Neural cell (in vitro differentiated cells): Measurements from ENCODE around the gene DLG2. TPM values are rescaled to one million over a fixed set of nuclear protein-coding genes. Genes with fewer than 3 reads are reported as not detected.

Experiments
- H2AFZ ChIP-seq: fragments of 200-600, 300-800 bp; sonication (generic), shearing (Covaris generic); 2 replicates; pipeline ENCODE4 v1.6.0; 2014; ENCODE audit warnings: low read depth, mild to moderate bottlenecking, antibody characterized with exemption, low read length, moderate library complexity
- H3F3A ChIP-seq: fragments of 200-600 bp; shearing (Covaris generic); 2 replicates; pipeline ENCODE4 v1.6.1; 2016; ENCODE audit warnings: mild to moderate bottlenecking, moderate library complexity, mixed read lengths, antibody characterized with exemption, low read length; ENCODE audit not compliant: insufficient read depth, poor library complexity, severe bottlenecking
- H3K27ac ChIP-seq: fragments of 200-600, 300-800 bp; sonication (generic), shearing (Covaris generic); 2 replicates; pipeline ENCODE4 v1.5.1; 2014; ENCODE audit warnings: mild to moderate bottlenecking, low read length, moderate library complexity
- H3K27me3 ChIP-seq: fragments of 300-800, 200-600 bp; sonication (generic), shearing (Covaris generic); 2 replicates; pipeline ENCODE4 v1.6.0; 2014; ENCODE audit warnings: mild to moderate bottlenecking, low read depth, low read length, moderate library complexity; ENCODE audit not compliant: insufficient read depth
- H3K36me3 ChIP-seq: fragments of 300-800, 200-600 bp; sonication (generic), shearing (Covaris generic); 2 replicates; pipeline ENCODE4 v1.5.1; 2014; ENCODE audit warnings: mild to moderate bottlenecking, antibody characterized with exemption, low read length, moderate library complexity; ENCODE audit not compliant: insufficient read depth
- H3K4me2 ChIP-seq: fragments of 300-800, 200-600 bp; sonication (generic), shearing (Covaris generic); 2 replicates; pipeline ENCODE4 v1.6.0; 2014; ENCODE audit warnings: mild to moderate bottlenecking, low read length
- H3K4me3 ChIP-seq: fragments of 300-800, 200-600 bp; sonication (generic), shearing (Covaris generic); 2 replicates; pipeline ENCODE4 v1.5.1; 2014; ENCODE audit warnings: mild to moderate bottlenecking, low read length, moderate library complexity
- H3K79me2 ChIP-seq: fragments of 200-600 bp; shearing (Covaris generic); replicated peaks from 2 replicates; pipeline ENCODE4 v1.6.0; 2014; ENCODE audit warnings: mild to moderate bottlenecking, low read length, moderate library complexity; ENCODE audit not compliant: insufficient read depth
- H3K9ac ChIP-seq: fragments of 300-800, 200-600 bp; sonication (generic), shearing (Covaris generic); 2 replicates; pipeline ENCODE4 v1.6.1; 2016; ENCODE audit warnings: mild to moderate bottlenecking, low read length, mixed read lengths
- H3K9me2 ChIP-seq: fragments of 200-600 bp; shearing (Covaris generic); 2 replicates; pipeline ENCODE4 v1.6.1; 2016; ENCODE audit warnings: mild to moderate bottlenecking, low read length, mixed read lengths; ENCODE audit not compliant: insufficient read depth
- H3K9me3 ChIP-seq: fragments of 200-600, 300-800 bp; sonication (generic), shearing (Covaris generic); 2 replicates; pipeline ENCODE4 v1.6.1; 2016; ENCODE audit warnings: mild to moderate bottlenecking, mixed run types, low read length, moderate library complexity, mixed read lengths
- H4K20me1 ChIP-seq: fragments of 200-600 bp; shearing (Covaris generic); 2 replicates; pipeline ENCODE4 v1.6.1; 2016; ENCODE audit warnings: mild to moderate bottlenecking, mixed run types; ENCODE audit not compliant: insufficient read depth
- CTCF ChIP-seq: fragments of 450-650 bp; IDR thresholded peaks from 2 replicates; pipeline ENCODE4 v1.5.1; 2014; ENCODE audit warnings: antibody characterized with exemption, mild to moderate bottlenecking, moderate library complexity; ENCODE audit not compliant: poor library complexity, severe bottlenecking
- EP300 ChIP-seq: fragments of 450-650 bp; conservative IDR thresholded peaks from 2 replicates; pipeline ENCODE4 v1.6.1; 2014; ENCODE audit warnings: antibody characterized with exemption, mild to moderate bottlenecking, moderate library complexity; ENCODE audit not compliant: poor library complexity, severe bottlenecking
- EZH2 ChIP-seq: fragments of 200-600, 300-800 bp; shearing (Covaris generic), sonication (generic); IDR thresholded peaks from 2 replicates; pipeline ENCODE4 v1.6.1; 2014; ENCODE audit warnings: antibody characterized with exemption, low read length, borderline replicate concordance, mild to moderate bottlenecking; ENCODE audit not compliant: insufficient read depth, poor library complexity, severe bottlenecking
- MXI1 ChIP-seq: fragments of 450-650 bp; conservative IDR thresholded peaks from 2 replicates; pipeline ENCODE4 v1.6.1; 2014; ENCODE audit warnings: antibody characterized with exemption, mild to moderate bottlenecking; ENCODE audit not compliant: poor library complexity, severe bottlenecking
- POLR2AphosphoS5 ChIP-seq: IDR thresholded peaks from 2 replicates; pipeline ENCODE4 v1.6.1; 2012
- RAD21 ChIP-seq: fragments of 450-650 bp; conservative IDR thresholded peaks from 2 replicates; pipeline ENCODE4 v1.6.1; 2014; ENCODE audit warnings: antibody characterized with exemption, mild to moderate bottlenecking, moderate library complexity
- REST ChIP-seq: IDR thresholded peaks from 2 replicates; pipeline ENCODE4 v1.6.1; 2012; ENCODE audit warnings: borderline replicate concordance
- SMC3 ChIP-seq: fragments of 450-650 bp; conservative IDR thresholded peaks from 2 replicates; pipeline ENCODE4 v1.6.1; 2014; ENCODE audit warnings: antibody characterized with exemption, mild to moderate bottlenecking, moderate library complexity; ENCODE audit not compliant: poor library complexity
- TAF1 ChIP-seq: IDR thresholded peaks from 2 replicates; pipeline ENCODE4 v1.6.1; 2012; ENCODE audit warnings: low read depth
- polyA plus RNA-seq: library from polyadenylated mRNA; depleted of rRNA; stranded (reverse); fragments of >200 nt; gene quantifications from 2 replicates; pipeline ENCODE4 v1.2.3, GENCODE V29; 2014

DLG2 gene
- polyA plus RNA-seq, 1 donor from 2014 or later = 179 TPM

- TF ChIP-seq MXI1 = no peak
- no peak for TF ChIP-seq EZH2
- no peak for TF ChIP-seq CTCF
- TF ChIP-seq EP300 = no peak
- TF ChIP-seq SMC3 = no peak
- TF ChIP-seq TAF1 = no peak
- TF ChIP-seq POLR2AphosphoS5 = no peak
- no peak for TF ChIP-seq REST
- TF ChIP-seq RAD21 = no peak
- H3K9ac ChIP-seq = no peak overlapping the region
- H3K27me3 ChIP-seq = no peaks in the 10 kb centered on the region
- no peaks in the 10 kb centered on the region for H3F3A ChIP-seq
- H3K27ac ChIP-seq = no peak overlapping the region
- no peaks in the 10 kb centered on the region for H3K9me3 ChIP-seq
- no peak overlapping the region for H3K4me3 ChIP-seq
- no peak overlapping the region for H3K4me2 ChIP-seq
- H2AFZ ChIP-seq = no peak overlapping the region
- no peaks in the 10 kb centered on the region for H4K20me1 ChIP-seq
- H3K36me3 ChIP-seq = no peaks in the 10 kb centered on the region
- H3K9me2 ChIP-seq = no peaks in the 10 kb centered on the region
- H3K79me2 ChIP-seq = no peaks in the 10 kb centered on the region
These were observed 1913.4 kb downstream of the DLG2 start for GRCh38 chr11:83713708-83714107.

GRCh38 chr11:83711106-83711527 lies 1916.0 kb downstream of the DLG2 start:
- Histone ChIP-seq H3K27me3 (no peaks in the 10 kb centered on the region), H3K79me2 (no peaks in the 10 kb centered on the region), H3K9me2 (no peaks in the 10 kb centered on the region), H3K4me2 (no peak overlapping the region), H3K36me3 (no peaks in the 10 kb centered on the region), H3K27ac (no peak overlapping the region), H2AFZ (no peak overlapping the region), H3K4me3 (no peak overlapping the region), H4K20me1 (no peaks in the 10 kb centered on the region), H3K9ac (no peak overlapping the region), H3K9me3 (no peaks in the 10 kb centered on the region), H3F3A (no peaks in the 10 kb centered on the region)
- no peak for TF ChIP-seq SMC3
- TF ChIP-seq RAD21 = no peak
- TF ChIP-seq EP300 = no peak
- no peak for TF ChIP-seq TAF1
- TF ChIP-seq REST = no peak
- no peak for TF ChIP-seq CTCF
